ENCODE measurements around the gene PTPRJ.

PTPRJ gene

DNA sequence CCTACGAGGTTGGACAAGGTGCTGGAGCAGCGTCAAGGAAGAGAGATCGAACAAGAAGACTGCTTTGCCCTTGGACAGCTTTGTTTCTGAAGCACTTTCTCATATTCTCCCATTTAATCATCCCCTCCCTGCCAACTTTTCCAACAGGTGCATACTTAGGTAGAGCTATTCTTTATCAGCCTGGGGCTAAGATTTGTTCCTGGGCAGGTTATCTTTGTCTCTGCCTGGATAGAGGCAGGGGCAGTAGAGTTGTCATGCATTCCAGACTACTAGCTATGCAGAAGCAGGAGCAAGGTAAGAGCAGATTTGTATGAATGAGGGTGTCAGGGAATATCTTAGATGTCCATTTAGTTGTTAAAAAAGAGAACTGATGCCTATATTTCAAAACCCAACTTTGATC, 82.3 kb downstream of the PTPRJ start:
- no peaks in the 10 kb centered on the region for H3K36me3 ChIP-seq (ENCODE audit: control insufficient read depth, insufficient read depth, low read length, severe bottlenecking)
- H3K9me3 ChIP-seq (ENCODE audit: control insufficient read depth, low read length): no peaks in the 10 kb centered on the region
- DNase-seq (ENCODE audit: low read depth): no peak
- peaks cover 12% of the 10 kb centered on the region for H3K4me1 ChIP-seq (ENCODE audit: control insufficient read depth, insufficient read depth, low read length)
- H3K27me3 ChIP-seq (replicated peaks; ENCODE audit: control insufficient read depth, insufficient read depth, low read length): no peaks in the 10 kb centered on the region
- H3K9ac ChIP-seq (ENCODE audit: low read length): no peak overlapping the region
- no peak overlapping the region for H3K4me3 ChIP-seq (ENCODE audit: low read length)

DNA sequence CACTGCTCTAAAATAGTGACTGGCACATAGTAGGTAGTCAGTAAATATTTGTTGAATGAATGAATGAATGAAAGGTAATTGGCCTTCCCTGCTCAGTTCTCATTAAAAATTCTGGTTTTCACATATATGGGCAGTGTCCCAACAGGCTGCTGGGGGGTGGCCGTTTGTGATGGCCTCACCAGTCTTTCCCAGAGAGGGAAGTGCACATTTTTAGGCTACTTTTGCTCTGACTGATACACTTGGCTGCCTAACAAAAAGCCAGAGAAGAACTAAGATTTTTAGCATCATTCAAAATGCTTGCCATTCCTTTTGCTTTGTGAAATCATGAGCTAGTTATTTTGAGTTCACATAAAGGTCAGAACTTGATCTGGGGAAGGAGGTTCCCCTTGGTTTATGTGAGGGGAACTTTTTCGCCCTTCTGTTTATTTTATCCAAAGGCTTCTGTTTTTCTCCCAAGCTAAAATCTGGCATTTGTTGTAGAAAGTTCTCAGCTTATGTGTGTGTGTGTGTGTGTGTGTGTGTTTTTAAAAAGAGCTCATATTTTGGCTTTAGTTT, 83.1 kb downstream of the PTPRJ start:
- no peaks in the 10 kb centered on the region for H3K9me3 ChIP-seq (ENCODE audit: control insufficient read depth, low read length)
- H3K4me3 ChIP-seq (ENCODE audit: low read length): peak overlapping the region; percentile 60
- no peaks in the 10 kb centered on the region for H3K36me3 ChIP-seq (ENCODE audit: control insufficient read depth, insufficient read depth, low read length, severe bottlenecking)
- peaks cover 12% of the 10 kb centered on the region for H3K4me1 ChIP-seq (ENCODE audit: control insufficient read depth, insufficient read depth, low read length)
- peak overlapping the region; percentile 85 for H3K9ac ChIP-seq (ENCODE audit: low read length)
- no peaks in the 10 kb centered on the region for H3K27me3 ChIP-seq (replicated peaks; ENCODE audit: control insufficient read depth, insufficient read depth, low read length)
- peak; percentile 96 for DNase-seq (ENCODE audit: low read depth)

DNA sequence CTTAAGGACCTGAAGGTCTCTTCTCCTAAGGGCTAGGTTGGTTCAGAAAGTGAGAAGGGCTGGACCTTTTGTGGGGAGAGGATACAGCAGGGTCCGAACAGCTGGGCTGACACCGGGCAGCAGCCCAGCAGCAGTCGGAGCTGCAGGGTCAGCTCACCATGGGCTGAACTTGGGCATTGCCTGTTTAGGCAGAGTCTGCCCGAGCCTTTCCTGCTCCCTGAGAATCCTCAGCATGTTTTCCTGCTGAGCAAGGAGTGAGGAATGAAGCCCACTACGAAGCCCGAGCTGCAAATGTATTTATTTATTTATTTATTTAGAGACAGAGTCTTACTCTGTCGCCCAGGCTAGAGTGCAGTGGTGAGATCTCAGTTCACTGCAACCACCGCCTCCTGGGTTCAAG, 83.9 kb downstream of the PTPRJ start:
- no peaks in the 10 kb centered on the region for H3K27me3 ChIP-seq (replicated peaks; ENCODE audit: control insufficient read depth, insufficient read depth, low read length)
- peaks cover 12% of the 10 kb centered on the region for H3K4me1 ChIP-seq (ENCODE audit: control insufficient read depth, insufficient read depth, low read length)
- peak overlapping the region; percentile 85 for H3K9ac ChIP-seq (ENCODE audit: low read length)
- no peaks in the 10 kb centered on the region for H3K36me3 ChIP-seq (ENCODE audit: control insufficient read depth, insufficient read depth, low read length, severe bottlenecking)
- DNase-seq (ENCODE audit: low read depth): peak; percentile 55
- H3K9me3 ChIP-seq (ENCODE audit: control insufficient read depth, low read length): no peaks in the 10 kb centered on the region
- H3K4me3 ChIP-seq (ENCODE audit: low read length): peak overlapping the region; percentile 60

DNA sequence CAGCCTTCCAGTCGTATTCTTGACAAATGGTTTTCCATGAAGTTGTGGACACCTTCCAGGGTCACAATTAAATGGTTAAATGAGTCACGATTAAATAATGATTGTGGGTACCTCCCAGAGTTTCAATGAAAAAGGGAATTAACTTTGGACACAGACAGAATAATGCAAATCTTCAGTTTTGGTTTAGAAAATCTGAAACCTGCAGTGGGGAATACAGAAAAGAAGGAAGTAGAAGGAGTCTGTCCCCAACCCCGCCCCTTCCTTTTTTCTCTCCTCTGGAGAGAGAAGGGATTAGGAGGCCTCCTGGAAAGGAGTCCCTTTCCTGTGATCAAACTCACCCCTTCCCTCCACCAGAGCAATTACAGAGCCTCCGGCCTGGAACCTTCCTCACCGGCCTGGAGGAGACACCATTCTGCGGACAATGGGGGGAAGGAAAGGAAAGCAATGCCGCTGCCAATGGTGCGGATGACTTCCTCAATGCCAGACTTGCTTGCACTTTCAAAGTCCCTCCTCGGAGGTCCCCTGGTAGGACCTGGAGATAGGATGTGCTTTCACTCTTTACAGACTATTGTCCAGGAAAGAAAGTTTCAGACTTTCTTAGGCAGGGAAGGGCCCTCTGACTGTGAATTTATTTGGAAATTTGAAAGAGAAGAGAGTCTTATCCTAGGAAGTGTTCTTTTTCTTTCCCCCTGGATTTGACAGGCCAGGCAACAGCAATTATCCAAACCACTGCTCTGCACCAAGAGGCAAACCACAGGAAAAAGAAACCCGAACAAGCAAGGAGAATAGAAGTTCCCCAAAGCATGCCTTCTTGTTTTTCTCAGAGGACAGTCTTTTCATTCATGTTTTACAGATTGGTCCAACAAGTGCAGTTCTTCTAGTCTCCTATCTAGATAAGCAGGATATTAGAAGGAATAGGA, 86.8 kb downstream of the PTPRJ start:
- Histone ChIP-seq H3K9ac (ENCODE audit: low read length) (no peak overlapping the region), H3K36me3 (ENCODE audit: control insufficient read depth, insufficient read depth, low read length, severe bottlenecking) (no peaks in the 10 kb centered on the region), H3K9me3 (ENCODE audit: control insufficient read depth, low read length) (no peaks in the 10 kb centered on the region), H3K27me3 (replicated peaks; ENCODE audit: control insufficient read depth, insufficient read depth, low read length) (no peaks in the 10 kb centered on the region), H3K4me1 (ENCODE audit: control insufficient read depth, insufficient read depth, low read length) (peaks cover 12% of the 10 kb centered on the region), H3K4me3 (ENCODE audit: low read length) (no peak overlapping the region)
- DNase-seq (ENCODE audit: low read depth): no peak

DNA sequence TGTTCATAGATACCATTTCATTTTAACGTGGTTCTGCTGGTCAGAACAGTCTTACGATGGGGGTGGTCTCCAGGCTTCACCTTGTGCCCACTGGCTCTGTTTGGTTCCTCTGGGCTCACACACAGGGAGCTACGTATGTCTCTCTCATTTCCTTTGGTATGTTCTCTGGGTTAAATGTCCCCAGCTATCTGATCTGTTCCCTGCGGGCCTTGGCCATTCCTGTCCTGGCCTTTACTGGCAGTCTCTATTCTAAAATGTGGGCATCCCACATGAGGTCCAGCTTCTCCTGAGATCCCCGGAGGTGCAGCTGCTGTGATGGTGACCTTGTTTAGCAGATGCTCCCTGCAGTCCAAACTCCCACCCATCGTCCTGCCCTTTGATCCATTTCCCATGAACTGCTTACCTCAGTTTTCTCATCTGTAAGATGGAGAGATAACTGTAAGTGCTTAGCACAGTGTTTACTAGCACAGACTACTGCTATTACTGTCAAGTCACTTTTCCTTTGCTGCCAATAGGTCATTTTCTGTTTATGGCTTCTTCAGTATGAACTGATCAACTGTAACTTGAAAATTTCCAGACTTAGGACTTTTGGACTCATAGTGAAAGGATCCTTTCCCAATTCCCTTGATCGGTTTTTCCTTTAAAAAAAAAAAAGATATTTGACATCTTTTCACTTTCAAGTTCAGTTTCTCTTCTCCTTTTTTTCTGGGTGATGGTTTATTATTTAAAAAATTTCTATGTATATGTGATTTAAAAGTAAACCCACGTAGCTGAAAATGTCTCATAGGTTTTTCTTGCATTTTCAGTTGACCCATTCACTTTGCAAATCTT, 92.9 kb downstream of the PTPRJ start:
- DNase-seq (ENCODE audit: low read depth): no peak
- H3K9me3 ChIP-seq (ENCODE audit: control insufficient read depth, low read length): no peaks in the 10 kb centered on the region
- H3K36me3 ChIP-seq (ENCODE audit: control insufficient read depth, insufficient read depth, low read length, severe bottlenecking): no peaks in the 10 kb centered on the region
- H3K9ac ChIP-seq (ENCODE audit: low read length): no peak overlapping the region
- H3K4me3 ChIP-seq (ENCODE audit: low read length): no peak overlapping the region
- no peaks in the 10 kb centered on the region for H3K4me1 ChIP-seq (ENCODE audit: control insufficient read depth, insufficient read depth, low read length)
- no peaks in the 10 kb centered on the region for H3K27me3 ChIP-seq (replicated peaks; ENCODE audit: control insufficient read depth, insufficient read depth, low read length)

DNA sequence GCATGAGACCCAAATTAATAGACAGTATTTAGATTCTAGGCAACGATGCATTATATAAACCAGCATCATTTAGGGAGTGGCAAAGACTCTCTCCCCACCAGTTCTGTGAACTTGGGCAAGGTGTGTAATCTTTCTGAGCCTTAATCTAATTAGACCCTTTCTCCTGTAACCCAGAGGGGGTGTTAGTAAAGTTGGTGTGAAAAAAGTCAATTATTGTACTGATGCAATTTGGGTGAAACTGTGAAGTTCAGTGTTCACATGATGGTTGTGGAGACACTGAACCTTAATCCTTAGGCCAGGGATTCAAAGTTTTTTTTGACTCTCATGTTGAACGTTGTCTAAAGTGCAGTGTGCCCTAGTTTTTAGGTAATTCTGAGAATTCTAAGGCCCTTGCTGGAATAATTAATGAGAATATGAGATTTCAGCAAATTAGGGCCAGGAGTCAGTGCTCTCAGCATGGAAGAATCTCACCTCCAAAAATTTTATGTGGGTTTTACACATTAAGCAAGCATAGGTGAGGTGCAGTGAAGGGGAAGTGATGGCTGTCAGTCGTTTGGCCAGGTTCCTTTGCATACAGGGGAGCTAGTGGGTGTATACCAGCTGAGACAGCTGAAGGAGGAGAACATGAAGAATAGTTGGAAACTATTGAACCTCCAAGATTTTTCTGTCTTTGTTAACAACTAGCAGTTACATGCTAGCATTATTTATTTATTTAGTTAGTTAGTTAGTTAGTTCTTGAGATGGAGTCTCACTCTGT, 94.2 kb downstream of the PTPRJ start:
- H3K4me1 ChIP-seq (ENCODE audit: control insufficient read depth, insufficient read depth, low read length): no peaks in the 10 kb centered on the region

DNA sequence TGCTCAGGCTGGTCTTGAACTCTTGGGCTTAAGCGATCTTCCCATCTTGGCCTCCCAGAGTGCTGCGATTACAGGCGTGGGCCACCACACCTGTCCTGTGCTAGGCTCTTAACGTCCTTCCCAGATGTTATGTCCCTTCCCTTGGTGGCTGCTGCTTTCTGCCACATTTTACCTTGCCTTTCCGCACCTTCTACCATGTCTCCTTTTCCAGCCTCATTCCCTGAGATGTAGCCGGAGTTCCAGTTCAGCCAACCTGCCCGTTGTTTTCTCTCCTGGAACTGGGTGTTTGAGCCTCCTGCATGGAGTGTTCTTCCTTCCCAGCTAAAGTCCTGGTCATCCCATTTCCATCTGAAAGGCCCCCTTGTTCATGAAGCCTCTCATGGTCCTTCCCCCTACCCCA, 95.3 kb downstream of the PTPRJ start:
- Histone ChIP-seq H3K4me1 (ENCODE audit: control insufficient read depth, insufficient read depth, low read length) (peaks cover 6% of the 10 kb centered on the region), H3K36me3 (ENCODE audit: control insufficient read depth, insufficient read depth, low read length, severe bottlenecking) (no peaks in the 10 kb centered on the region), H3K27me3 (replicated peaks; ENCODE audit: control insufficient read depth, insufficient read depth, low read length) (no peaks in the 10 kb centered on the region), H3K9me3 (ENCODE audit: control insufficient read depth, low read length) (no peaks in the 10 kb centered on the region), H3K9ac (ENCODE audit: low read length) (no peak overlapping the region), H3K4me3 (ENCODE audit: low read length) (no peak overlapping the region)
- no peak for DNase-seq (ENCODE audit: low read depth)

More for the DNA sequence above, 94.2 kb downstream of the PTPRJ start:
- no peak for DNase-seq (ENCODE audit: low read depth)
- Histone ChIP-seq H3K9ac (ENCODE audit: low read length) (no peak overlapping the region), H3K9me3 (ENCODE audit: control insufficient read depth, low read length) (no peaks in the 10 kb centered on the region), H3K27me3 (replicated peaks; ENCODE audit: control insufficient read depth, insufficient read depth, low read length) (no peaks in the 10 kb centered on the region), H3K4me3 (ENCODE audit: low read length) (no peak overlapping the region), H3K36me3 (ENCODE audit: control insufficient read depth, insufficient read depth, low read length, severe bottlenecking) (no peaks in the 10 kb centered on the region)

DNA sequence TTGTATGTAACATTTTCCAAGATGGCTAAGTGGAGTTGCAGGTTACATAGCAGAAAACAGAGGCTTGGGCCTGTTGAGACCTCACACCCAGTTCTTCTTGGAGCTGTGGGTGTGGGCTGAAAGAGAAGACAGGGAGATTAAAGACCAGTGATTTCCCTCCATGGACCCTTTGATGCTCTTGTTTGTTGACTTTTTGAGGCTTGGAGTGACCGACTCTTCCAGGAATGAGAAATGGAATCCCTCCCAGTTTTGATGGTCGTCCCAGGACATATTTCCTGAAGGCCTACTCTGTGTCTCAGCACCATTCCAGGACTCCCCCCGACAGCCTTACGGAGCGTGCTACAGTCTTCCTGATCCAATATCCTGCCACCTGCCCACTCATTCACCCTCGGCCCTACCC, 96.9 kb downstream of the PTPRJ start:
- H3K4me1 ChIP-seq (ENCODE audit: control insufficient read depth, insufficient read depth, low read length): peaks cover 19% of the 10 kb centered on the region
- no peaks in the 10 kb centered on the region for H3K36me3 ChIP-seq (ENCODE audit: control insufficient read depth, insufficient read depth, low read length, severe bottlenecking)
- no peaks in the 10 kb centered on the region for H3K9me3 ChIP-seq (ENCODE audit: control insufficient read depth, low read length)
- no peak for DNase-seq (ENCODE audit: low read depth)
- H3K4me3 ChIP-seq (ENCODE audit: low read length): no peak overlapping the region
- H3K9ac ChIP-seq (ENCODE audit: low read length): no peak overlapping the region
- H3K27me3 ChIP-seq (replicated peaks; ENCODE audit: control insufficient read depth, insufficient read depth, low read length): no peaks in the 10 kb centered on the region

DNA sequence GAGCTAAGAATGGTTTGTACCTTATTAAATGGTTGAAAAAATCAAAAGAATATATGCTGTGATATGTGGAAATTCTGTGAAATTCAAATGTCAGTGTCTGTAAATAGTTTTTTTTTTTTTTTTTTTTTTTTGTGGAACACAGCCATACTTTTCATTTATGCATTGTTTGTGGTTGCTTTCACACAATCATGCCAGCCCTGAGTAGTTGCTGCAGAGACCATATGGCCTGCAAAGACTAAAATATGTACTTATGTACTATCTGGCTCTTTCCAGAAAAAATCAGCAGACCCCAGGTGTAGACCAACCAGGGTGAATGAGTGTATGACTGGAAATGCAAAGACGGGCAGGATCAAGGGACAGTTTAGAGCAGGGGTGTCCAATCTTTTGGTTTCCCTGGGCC, 98.3 kb downstream of the PTPRJ start:
- DNase-seq (ENCODE audit: low read depth): peak; percentile 57
- no peaks in the 10 kb centered on the region for H3K27me3 ChIP-seq (replicated peaks; ENCODE audit: control insufficient read depth, insufficient read depth, low read length)
- H3K4me3 ChIP-seq (ENCODE audit: low read length): no peak overlapping the region

DNA sequence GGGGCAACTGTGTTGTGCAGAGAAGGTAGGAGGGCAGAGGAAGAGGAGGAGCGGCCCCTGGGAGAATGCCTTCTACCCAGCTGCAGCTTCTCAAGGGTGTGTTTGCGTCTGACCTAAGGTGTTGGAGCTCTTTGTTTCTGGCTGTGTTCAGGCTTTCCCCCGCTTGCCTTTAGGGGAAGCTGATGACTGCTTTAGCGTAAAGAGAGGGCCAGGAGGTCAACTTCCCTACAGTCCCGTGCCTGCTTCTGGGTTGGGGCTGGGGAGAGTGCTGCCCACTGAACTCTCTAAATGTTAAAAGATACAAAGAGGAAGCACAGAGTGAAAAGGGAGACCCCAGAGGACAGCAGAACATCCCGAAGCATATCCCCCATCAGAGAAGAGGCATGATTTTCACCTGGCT, 99.2 kb downstream of the PTPRJ start:
- Histone ChIP-seq H3K36me3 (ENCODE audit: control insufficient read depth, insufficient read depth, low read length, severe bottlenecking) (no peaks in the 10 kb centered on the region), H3K4me1 (ENCODE audit: control insufficient read depth, insufficient read depth, low read length) (peaks cover 35% of the 10 kb centered on the region), H3K4me3 (ENCODE audit: low read length) (no peak overlapping the region), H3K9me3 (ENCODE audit: control insufficient read depth, low read length) (no peaks in the 10 kb centered on the region), H3K9ac (ENCODE audit: low read length) (no peak overlapping the region), H3K27me3 (replicated peaks; ENCODE audit: control insufficient read depth, insufficient read depth, low read length) (no peaks in the 10 kb centered on the region)
- no peak for DNase-seq (ENCODE audit: low read depth)

More for the DNA sequence above, 98.3 kb downstream of the PTPRJ start:
- Histone ChIP-seq H3K36me3 (ENCODE audit: control insufficient read depth, insufficient read depth, low read length, severe bottlenecking) (no peaks in the 10 kb centered on the region), H3K4me1 (ENCODE audit: control insufficient read depth, insufficient read depth, low read length) (peaks cover 33% of the 10 kb centered on the region), H3K9ac (ENCODE audit: low read length) (no peak overlapping the region), H3K9me3 (ENCODE audit: control insufficient read depth, low read length) (no peaks in the 10 kb centered on the region)

All from adipocyte (in vitro differentiated cells).